Caco-2 (cell line): Measurements from ENCODE around the gene DCUN1D3. TPM values are rescaled to one million over a fixed set of nuclear protein-coding genes. Genes with fewer than 3 reads are reported as not detected.

ENCODE experiments used
- BruUV-seq: library from RNA; stranded (reverse); fragments of 400-500 nt; replicated peaks from 2 replicates; lab custom pipeline; 2021; lab: Mats Ljungman, UMichigan
- CTCF ChIA-PET: fragments of 300-600 bp; sonication (Branson Sonifier 250); formaldehyde crosslinking; loops from one replicate; lab custom pipeline; 2022; ENCODE audit warnings: antibody characterized with exemption; lab: Charles Lee
- POLR2A ChIA-PET: fragments of 300-600 bp; sonication (Branson Sonifier 250); formaldehyde crosslinking; loops from one replicate; lab custom pipeline; 2022; ENCODE audit warnings: antibody characterized with exemption; lab: Charles Lee
- DNase-seq, 2 experiments: peaks; one replicate each; pipeline versions ENCODE4 v3.0.0 to v3.0.0-alpha.2; 2020 to 2022
- H3K27me3 ChIP-seq: replicated peaks from 2 replicates; pipeline ENCODE4 v1.6.0; 2011; ENCODE audit warnings: low read length; ENCODE audit not compliant: control insufficient read depth, insufficient read depth
- H3K36me3 ChIP-seq: 2 replicates; pipeline ENCODE4 v1.5.1; 2011; ENCODE audit warnings: low read length; ENCODE audit not compliant: control insufficient read depth, insufficient read depth
- H3K4me1 ChIP-seq: fragments of 250-450 bp; sonication (Bioruptor Pico); 2 replicates; pipeline ENCODE4 v1.5.1; 2020; ENCODE audit warnings: mild to moderate bottlenecking
- H3K4me3 ChIP-seq: 2 replicates; pipeline ENCODE4 v1.5.1; 2011; ENCODE audit warnings: low read depth, mild to moderate bottlenecking, control low read depth, low read length
- H3K9me3 ChIP-seq: fragments of 250-450 bp; sonication (Bioruptor Pico); 2 replicates; pipeline ENCODE4 v1.5.1; 2020; ENCODE audit warnings: mild to moderate bottlenecking, moderate library complexity
- H3K27ac Mint-ChIP-seq: one replicate; pipeline ENCODE4 v1.8.0; 2022; ENCODE audit warnings: mixed read lengths; ENCODE audit not compliant: unreplicated experiment
- H3K27me3 Mint-ChIP-seq: one replicate; pipeline ENCODE4 v1.8.0; 2022; ENCODE audit warnings: mixed read lengths; ENCODE audit not compliant: insufficient read depth, unreplicated experiment
- H3K36me3 Mint-ChIP-seq: one replicate; pipeline ENCODE4 v1.8.0; 2022; ENCODE audit warnings: mild to moderate bottlenecking, mixed read lengths; ENCODE audit not compliant: insufficient read depth, unreplicated experiment
- H3K4me1 Mint-ChIP-seq: one replicate; pipeline ENCODE4 v1.8.0; 2022; ENCODE audit warnings: low read depth, mixed read lengths; ENCODE audit not compliant: unreplicated experiment
- H3K4me3 Mint-ChIP-seq: one replicate; pipeline ENCODE4 v1.8.0; 2022; ENCODE audit warnings: mild to moderate bottlenecking, moderate library complexity, mixed read lengths; ENCODE audit not compliant: unreplicated experiment
- H3K9me3 Mint-ChIP-seq: one replicate; pipeline ENCODE4 v1.8.0; 2022; ENCODE audit warnings: mixed read lengths; ENCODE audit not compliant: unreplicated experiment
- CTCF ChIP-seq, 2 experiments: fragments of 200-600 bp in 1 of 2; IDR thresholded peaks; 1 replicate in 1 of 2; 2 replicates in 1 of 2; pipeline versions ENCODE4 v1.5.1 to v1.8.0; 2011 to 2022; ENCODE audit warnings: antibody characterized with exemption in 1 of 2, control low read depth in 1 of 2, inconsistent platforms in 1 of 2, low read depth in 1 of 2, low read length in 1 of 2, mild to moderate bottlenecking in 1 of 2, moderate library complexity in 1 of 2; ENCODE audit not compliant: insufficient read depth in 1 of 2, severe bottlenecking in 1 of 2, unreplicated experiment in 1 of 2
- intact Hi-C: fragments of 100-400 bp; cut with micrococcal nuclease; formaldehyde crosslinking; loops from one replicate; pipeline ENCODE4 v1.10.0; 2022; ENCODE audit not compliant: unreplicated experiment
- total RNA-seq: library from RNA; stranded (reverse); gene quantifications from 2 replicates; pipeline ENCODE4 v1.2.3, GENCODE V29; 2022

DCUN1D3 gene
- total RNA-seq, 1 experiment from 2014 or later, result 19.2 TPM

- H3K9me3 Mint-ChIP-seq, result no peaks in the 10 kb centered on the region
- no peak for TF ChIP-seq CTCF (IDR thresholded peaks at IDR 0.05; ENCODE audit: insufficient read depth in 1 of 2, low read depth in 1 of 2, low read length in 1 of 2, severe bottlenecking in 1 of 2, unreplicated experiment in 1 of 2)
- peaks cover 30% of the 10 kb centered on the region for H3K4me1 Mint-ChIP-seq
- Histone ChIP-seq H3K4me1 (peaks cover 14% of the 10 kb centered on the region), H3K27me3 (no peaks in the 10 kb centered on the region), H3K9me3 (no peaks in the 10 kb centered on the region), H3K4me3 (no peak overlapping the region), H3K36me3 (no peaks in the 10 kb centered on the region)
- BruUV-seq, result no TSS peak
- no peak overlapping the region for H3K4me3 Mint-ChIP-seq
- ChIA-PET POLR2A (no interaction called here), CTCF (no interaction called here)
- intact Hi-C loops, result no loop called here
- no peaks in the 10 kb centered on the region for H3K27me3 Mint-ChIP-seq
- no peak overlapping the region for H3K27ac Mint-ChIP-seq
- H3K36me3 Mint-ChIP-seq, result peaks cover 13% of the 10 kb centered on the region
- no peak for DNase-seq
Measured at GRCh38 chr16:20928774-20929411, 28.7 kb upstream of the DCUN1D3 start.

GRCh38 chr16:20925751-20926150, 25.6 kb upstream of the DCUN1D3 start:
- intact Hi-C loops, result no loop called here
- POLR2A ChIA-PET, result no interaction called here
- H3K27ac Mint-ChIP-seq, result peak overlapping the region; percentile 48
- no peaks in the 10 kb centered on the region for H3K27me3 Mint-ChIP-seq
- Histone ChIP-seq H3K27me3 (no peaks in the 10 kb centered on the region), H3K36me3 (no peaks in the 10 kb centered on the region), H3K9me3 (no peaks in the 10 kb centered on the region), H3K4me3 (no peak overlapping the region), H3K4me1 (peaks cover 14% of the 10 kb centered on the region)
- BruUV-seq, result no TSS peak
- CTCF ChIA-PET, result no interaction called here
- no peaks in the 10 kb centered on the region for H3K9me3 Mint-ChIP-seq
- peaks cover 13% of the 10 kb centered on the region for H3K36me3 Mint-ChIP-seq
- DNase-seq, result peak in 1 of 2 experiments; percentile 19
- H3K4me1 Mint-ChIP-seq, result peaks cover 30% of the 10 kb centered on the region
- no peak overlapping the region for H3K4me3 Mint-ChIP-seq
- TF ChIP-seq CTCF (IDR thresholded peaks at IDR 0.05; ENCODE audit: insufficient read depth in 1 of 2, low read depth in 1 of 2, low read length in 1 of 2, severe bottlenecking in 1 of 2, unreplicated experiment in 1 of 2), result no peak

- Histone ChIP-seq H3K9me3 (no peaks in the 10 kb centered on the region), H3K4me3 (no peak overlapping the region), H3K4me1 (peaks cover 10% of the 10 kb centered on the region), H3K27me3 (no peaks in the 10 kb centered on the region), H3K36me3 (no peaks in the 10 kb centered on the region)
- Mint-ChIP-seq H3K4me1 (peaks cover 18% of the 10 kb centered on the region), H3K4me3 (no peak overlapping the region), H3K36me3 (peaks cover 13% of the 10 kb centered on the region), H3K27ac (no peak overlapping the region), H3K27me3 (no peaks in the 10 kb centered on the region), H3K9me3 (no peaks in the 10 kb centered on the region)
- DNase-seq, result no peak
- ChIA-PET POLR2A (no interaction called here), CTCF (no interaction called here)
- BruUV-seq, result no TSS peak
- no peak for TF ChIP-seq CTCF (IDR thresholded peaks at IDR 0.05; ENCODE audit: insufficient read depth in 1 of 2, low read depth in 1 of 2, low read length in 1 of 2, severe bottlenecking in 1 of 2, unreplicated experiment in 1 of 2)
- intact Hi-C loops, result no loop called here
Measured at GRCh38 chr16:20923876-20924275, 23.7 kb upstream of the DCUN1D3 start.
